HG02884 (cell line): ENCODE data around the gene SRSF12.
"Not testable (repeated sequence)": the region's sequence is repeated elsewhere in the genome, so short reads cannot be mapped to it uniquely, and the experiment has no call there.

Experiments
- ATAC-seq: cut with Tn5 transposase; IDR thresholded peaks from one replicate; pipeline ENCODE4 v1.9.1; 2021; ENCODE audit warnings: mild to moderate bottlenecking, moderate library complexity; ENCODE audit not compliant: unreplicated experiment

SRSF12 gene

GRCh38 chr6:89131599-89131998 is 13.7 kb upstream of the SRSF12 start:
- no peak for ATAC-seq

- ATAC-seq = not testable (repeated sequence)
These were observed 10.4 kb upstream of the SRSF12 start for GRCh38 chr6:89128256-89128671.

GRCh38 chr6:89122625-89123024 is 4.8 kb upstream of the SRSF12 start:
- ATAC-seq = no peak

- no peak for ATAC-seq
These were observed 4.1 kb upstream of the SRSF12 start for GRCh38 chr6:89121934-89122333.

- ATAC-seq = no peak
These were observed 2.5 kb upstream of the SRSF12 start for GRCh38 chr6:89120371-89120770.

- no peak for ATAC-seq
These were observed 1.1 kb upstream of the SRSF12 start for GRCh38 chr6:89118931-89119330.

GRCh38 chr6:89116702-89117101 is 1.2 kb downstream of the SRSF12 start:
- ATAC-seq = no peak

GRCh38 chr6:89111933-89112332 is 5.9 kb downstream of the SRSF12 start:
- no peak for ATAC-seq

- no peak for ATAC-seq
These were observed 7.6 kb downstream of the SRSF12 start for GRCh38 chr6:89110284-89110683.

GRCh38 chr6:89100114-89100513 is 17.8 kb downstream of the SRSF12 start:
- ATAC-seq = no peak

- ATAC-seq = no peak
These were observed 19.4 kb downstream of the SRSF12 start for GRCh38 chr6:89098461-89098860.

GRCh38 chr6:89087881-89088280 is 30.0 kb downstream of the SRSF12 start:
- no peak for ATAC-seq

GRCh38 chr6:89085409-89086205 is 32.3 kb downstream of the SRSF12 start:
- no peak for ATAC-seq

- ATAC-seq = no peak
These were observed 32.9 kb downstream of the SRSF12 start for GRCh38 chr6:89084954-89085353.

- ATAC-seq = no peak
These were observed 33.3 kb downstream of the SRSF12 start for GRCh38 chr6:89084542-89084941.

- ATAC-seq = no peak
These were observed 35.4 kb downstream of the SRSF12 start for GRCh38 chr6:89082486-89082891.

- ATAC-seq = peak; percentile 49
These were observed 36.2 kb downstream of the SRSF12 start for GRCh38 chr6:89081423-89082322.

GRCh38 chr6:89081129-89081422 is 36.8 kb downstream of the SRSF12 start:
- peak; percentile 4 for ATAC-seq

- peak; percentile 69 for ATAC-seq
These were observed 37.4 kb downstream of the SRSF12 start, which contains the start of gene PNRC1 for GRCh38 chr6:89080281-89081128. PNRC1 (plus strand) TSS chr6:89080751; CDS start chr6:89080895, 144 bp downstream.

- ATAC-seq = no peak
These were observed 38.2 kb downstream of the SRSF12 start for GRCh38 chr6:89079511-89080234.
